Erythroblast (primary cell): ENCODE measurements around the gene CACNA1E.

Experiments used
- GATA1 ChIP-seq: IDR thresholded peaks from 2 replicates; pipeline ENCODE4 v1.6.1; 2011; ENCODE audit warnings: low read depth, mild to moderate bottlenecking, control low read depth, low read length, moderate library complexity
- POLR2A ChIP-seq: IDR thresholded peaks from 2 replicates; pipeline ENCODE4 v1.6.1; 2011; ENCODE audit warnings: mild to moderate bottlenecking, low read length

DNA sequence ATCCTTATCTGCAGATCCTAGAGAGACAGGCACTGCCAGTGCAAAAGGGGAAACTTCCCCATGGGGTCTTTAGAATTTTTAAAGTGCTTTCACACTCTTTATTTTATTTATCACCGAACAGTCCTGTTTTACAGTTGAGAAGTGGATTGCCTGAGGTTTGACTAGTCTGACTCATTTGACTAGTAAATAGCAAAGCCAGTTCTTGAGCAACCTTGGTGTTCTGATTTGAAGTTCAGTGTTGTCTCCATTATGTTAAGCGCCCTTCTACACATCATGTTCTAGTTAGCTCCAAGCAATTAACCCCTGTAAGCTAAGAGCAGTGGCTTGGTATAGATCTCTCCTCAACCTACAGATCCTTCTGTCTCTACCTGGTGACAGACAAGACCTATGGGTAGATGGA lies 262.9 kb downstream of the CACNA1E start:
- TF ChIP-seq POLR2A (no peak), GATA1 (no peak)
